Neural cell (in vitro differentiated cells): ENCODE measurements around the gene RAB3C. TPM values are rescaled to one million over a fixed set of nuclear protein-coding genes. Genes with fewer than 3 reads are reported as not detected.

Source experiments
- H2AFZ ChIP-seq: fragments of 200-600, 300-800 bp; sonication (generic), shearing (Covaris generic); 2 replicates; pipeline ENCODE4 v1.6.0; 2014; ENCODE audit warnings: low read depth, mild to moderate bottlenecking, antibody characterized with exemption, low read length, moderate library complexity
- H3F3A ChIP-seq: fragments of 200-600 bp; shearing (Covaris generic); 2 replicates; pipeline ENCODE4 v1.6.1; 2016; ENCODE audit warnings: mild to moderate bottlenecking, moderate library complexity, mixed read lengths, antibody characterized with exemption, low read length; ENCODE audit not compliant: insufficient read depth, poor library complexity, severe bottlenecking
- H3K27ac ChIP-seq: fragments of 200-600, 300-800 bp; sonication (generic), shearing (Covaris generic); 2 replicates; pipeline ENCODE4 v1.5.1; 2014; ENCODE audit warnings: mild to moderate bottlenecking, low read length, moderate library complexity
- H3K27me3 ChIP-seq: fragments of 300-800, 200-600 bp; sonication (generic), shearing (Covaris generic); 2 replicates; pipeline ENCODE4 v1.6.0; 2014; ENCODE audit warnings: mild to moderate bottlenecking, low read depth, low read length, moderate library complexity; ENCODE audit not compliant: insufficient read depth
- H3K36me3 ChIP-seq: fragments of 300-800, 200-600 bp; sonication (generic), shearing (Covaris generic); 2 replicates; pipeline ENCODE4 v1.5.1; 2014; ENCODE audit warnings: mild to moderate bottlenecking, antibody characterized with exemption, low read length, moderate library complexity; ENCODE audit not compliant: insufficient read depth
- H3K4me2 ChIP-seq: fragments of 300-800, 200-600 bp; sonication (generic), shearing (Covaris generic); 2 replicates; pipeline ENCODE4 v1.6.0; 2014; ENCODE audit warnings: mild to moderate bottlenecking, low read length
- H3K4me3 ChIP-seq: fragments of 300-800, 200-600 bp; sonication (generic), shearing (Covaris generic); 2 replicates; pipeline ENCODE4 v1.5.1; 2014; ENCODE audit warnings: mild to moderate bottlenecking, low read length, moderate library complexity
- H3K79me2 ChIP-seq: fragments of 200-600 bp; shearing (Covaris generic); replicated peaks from 2 replicates; pipeline ENCODE4 v1.6.0; 2014; ENCODE audit warnings: mild to moderate bottlenecking, low read length, moderate library complexity; ENCODE audit not compliant: insufficient read depth
- H3K9ac ChIP-seq: fragments of 300-800, 200-600 bp; sonication (generic), shearing (Covaris generic); 2 replicates; pipeline ENCODE4 v1.6.1; 2016; ENCODE audit warnings: mild to moderate bottlenecking, low read length, mixed read lengths
- H3K9me2 ChIP-seq: fragments of 200-600 bp; shearing (Covaris generic); 2 replicates; pipeline ENCODE4 v1.6.1; 2016; ENCODE audit warnings: mild to moderate bottlenecking, low read length, mixed read lengths; ENCODE audit not compliant: insufficient read depth
- H3K9me3 ChIP-seq: fragments of 200-600, 300-800 bp; sonication (generic), shearing (Covaris generic); 2 replicates; pipeline ENCODE4 v1.6.1; 2016; ENCODE audit warnings: mild to moderate bottlenecking, mixed run types, low read length, moderate library complexity, mixed read lengths
- H4K20me1 ChIP-seq: fragments of 200-600 bp; shearing (Covaris generic); 2 replicates; pipeline ENCODE4 v1.6.1; 2016; ENCODE audit warnings: mild to moderate bottlenecking, mixed run types; ENCODE audit not compliant: insufficient read depth
- CTCF ChIP-seq: fragments of 450-650 bp; IDR thresholded peaks from 2 replicates; pipeline ENCODE4 v1.5.1; 2014; ENCODE audit warnings: antibody characterized with exemption, mild to moderate bottlenecking, moderate library complexity; ENCODE audit not compliant: poor library complexity, severe bottlenecking
- EP300 ChIP-seq: fragments of 450-650 bp; conservative IDR thresholded peaks from 2 replicates; pipeline ENCODE4 v1.6.1; 2014; ENCODE audit warnings: antibody characterized with exemption, mild to moderate bottlenecking, moderate library complexity; ENCODE audit not compliant: poor library complexity, severe bottlenecking
- EZH2 ChIP-seq: fragments of 200-600, 300-800 bp; shearing (Covaris generic), sonication (generic); IDR thresholded peaks from 2 replicates; pipeline ENCODE4 v1.6.1; 2014; ENCODE audit warnings: antibody characterized with exemption, low read length, borderline replicate concordance, mild to moderate bottlenecking; ENCODE audit not compliant: insufficient read depth, poor library complexity, severe bottlenecking
- MXI1 ChIP-seq: fragments of 450-650 bp; conservative IDR thresholded peaks from 2 replicates; pipeline ENCODE4 v1.6.1; 2014; ENCODE audit warnings: antibody characterized with exemption, mild to moderate bottlenecking; ENCODE audit not compliant: poor library complexity, severe bottlenecking
- POLR2AphosphoS5 ChIP-seq: IDR thresholded peaks from 2 replicates; pipeline ENCODE4 v1.6.1; 2012
- RAD21 ChIP-seq: fragments of 450-650 bp; conservative IDR thresholded peaks from 2 replicates; pipeline ENCODE4 v1.6.1; 2014; ENCODE audit warnings: antibody characterized with exemption, mild to moderate bottlenecking, moderate library complexity
- REST ChIP-seq: IDR thresholded peaks from 2 replicates; pipeline ENCODE4 v1.6.1; 2012; ENCODE audit warnings: borderline replicate concordance
- SMC3 ChIP-seq: fragments of 450-650 bp; conservative IDR thresholded peaks from 2 replicates; pipeline ENCODE4 v1.6.1; 2014; ENCODE audit warnings: antibody characterized with exemption, mild to moderate bottlenecking, moderate library complexity; ENCODE audit not compliant: poor library complexity
- TAF1 ChIP-seq: IDR thresholded peaks from 2 replicates; pipeline ENCODE4 v1.6.1; 2012; ENCODE audit warnings: low read depth
- polyA plus RNA-seq: library from polyadenylated mRNA; depleted of rRNA; stranded (reverse); fragments of >200 nt; gene quantifications from 2 replicates; pipeline ENCODE4 v1.2.3, GENCODE V29; 2014

Gene RAB3C
- polyA plus RNA-seq, 1 donor from 2014 or later, result 94.3 TPM

GRCh38 chr5:58666598-58667581 lies 84.0 kb downstream of the RAB3C start:
- Histone ChIP-seq H3K9ac (no peak overlapping the region), H3K9me2 (no peaks in the 10 kb centered on the region), H3K9me3 (no peaks in the 10 kb centered on the region), H3K4me2 (no peak overlapping the region), H3K4me3 (no peak overlapping the region), H3K36me3 (no peaks in the 10 kb centered on the region), H3F3A (no peaks in the 10 kb centered on the region), H3K79me2 (no peaks in the 10 kb centered on the region), H3K27ac (no peak overlapping the region), H3K27me3 (no peaks in the 10 kb centered on the region), H2AFZ (no peak overlapping the region), H4K20me1 (no peaks in the 10 kb centered on the region)
- TF ChIP-seq SMC3 (no peak), EP300 (no peak), RAD21 (no peak), REST (no peak), CTCF (no peak), MXI1 (no peak), POLR2AphosphoS5 (no peak), TAF1 (no peak), EZH2 (no peak)

- Histone ChIP-seq H3K4me3 (no peak overlapping the region), H3K27ac (no peak overlapping the region), H3K9ac (no peak overlapping the region), H3K9me3 (no peaks in the 10 kb centered on the region), H3F3A (no peaks in the 10 kb centered on the region), H3K4me2 (no peak overlapping the region), H3K27me3 (no peaks in the 10 kb centered on the region), H4K20me1 (no peaks in the 10 kb centered on the region), H3K9me2 (no peaks in the 10 kb centered on the region), H3K79me2 (no peaks in the 10 kb centered on the region), H2AFZ (no peak overlapping the region), H3K36me3 (no peaks in the 10 kb centered on the region)
- TF ChIP-seq SMC3 (no peak), EZH2 (no peak), MXI1 (no peak), RAD21 (no peak), TAF1 (no peak), POLR2AphosphoS5 (no peak), EP300 (no peak), CTCF (no peak), REST (no peak)
Measured at GRCh38 chr5:58670582-58670981, 87.7 kb downstream of the RAB3C start.
